Measurements from ENCODE around the gene SSR4. TPM values are rescaled to one million over a fixed set of nuclear protein-coding genes. Genes with fewer than 3 reads are reported as not detected.

The SSR4 gene
- total RNA-seq, 3 donors from 2014 or later (not counting 1 experiment from before 2014, with no cell fraction given) = 160 to 280 (median 189) TPM

DNA sequence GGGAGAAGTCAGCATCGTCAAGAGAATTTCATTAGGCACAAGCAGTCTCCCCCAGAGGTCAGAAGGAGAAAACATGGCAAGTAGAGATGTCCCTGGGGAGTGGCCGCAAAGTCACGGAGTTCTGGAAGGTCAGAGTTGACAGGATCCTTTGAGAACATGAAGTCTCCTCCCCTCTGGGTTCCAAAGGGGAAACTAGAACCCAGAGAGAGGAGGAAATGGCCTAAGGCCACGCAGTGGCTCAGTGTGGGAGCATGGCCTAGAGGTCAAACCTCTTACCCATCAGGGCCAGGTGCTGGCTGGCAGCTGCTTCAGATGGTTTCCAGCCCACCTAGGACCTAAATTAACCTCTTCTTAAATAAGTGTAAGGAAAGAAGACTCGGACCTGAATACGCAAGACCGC lies 1.2 kb upstream of the SSR4 start:
- Mint-ChIP-seq H3K27me3 (ENCODE audit: low read depth in 2 of 2) (no peaks in the 10 kb centered on the region), H3K9me3 (no peaks in the 10 kb centered on the region), H3K4me1 (peaks cover 8 to 21% of the 10 kb centered on the region in 2 donors), H3K27ac (peak overlapping the region; percentile 89 to 95), H3K4me3 (peak overlapping the region; percentile 93), H3K36me3 (no peaks in the 10 kb centered on the region)
- H3K4me3 ChIP-seq (ENCODE audit: low read length) = peak overlapping the region; percentile 97
- DNase-seq (no peak), ATAC-seq (no peak)
- WGBS (ENCODE audit: insufficient coverage) = 50% methylated on average over 1 of the region's 7 CpGs
- H3K27me3 ChIP-seq (ENCODE audit: control insufficient read depth, insufficient read depth, low read length) = no peaks in the 10 kb centered on the region
- H3K4me1 ChIP-seq (ENCODE audit: control insufficient read depth, insufficient read depth, low read length) = peaks cover 34% of the 10 kb centered on the region
- TF ChIP-seq, protein P1, sequence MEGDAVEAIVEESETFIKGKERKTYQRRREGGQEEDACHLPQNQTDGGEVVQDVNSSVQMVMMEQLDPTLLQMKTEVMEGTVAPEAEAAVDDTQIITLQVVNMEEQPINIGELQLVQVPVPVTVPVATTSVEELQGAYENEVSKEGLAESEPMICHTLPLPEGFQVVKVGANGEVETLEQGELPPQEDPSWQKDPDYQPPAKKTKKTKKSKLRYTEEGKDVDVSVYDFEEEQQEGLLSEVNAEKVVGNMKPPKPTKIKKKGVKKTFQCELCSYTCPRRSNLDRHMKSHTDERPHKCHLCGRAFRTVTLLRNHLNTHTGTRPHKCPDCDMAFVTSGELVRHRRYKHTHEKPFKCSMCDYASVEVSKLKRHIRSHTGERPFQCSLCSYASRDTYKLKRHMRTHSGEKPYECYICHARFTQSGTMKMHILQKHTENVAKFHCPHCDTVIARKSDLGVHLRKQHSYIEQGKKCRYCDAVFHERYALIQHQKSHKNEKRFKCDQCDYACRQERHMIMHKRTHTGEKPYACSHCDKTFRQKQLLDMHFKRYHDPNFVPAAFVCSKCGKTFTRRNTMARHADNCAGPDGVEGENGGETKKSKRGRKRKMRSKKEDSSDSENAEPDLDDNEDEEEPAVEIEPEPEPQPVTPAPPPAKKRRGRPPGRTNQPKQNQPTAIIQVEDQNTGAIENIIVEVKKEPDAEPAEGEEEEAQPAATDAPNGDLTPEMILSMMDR (IDR thresholded peaks at IDR 0.05) = no peak
- no peaks in the 10 kb centered on the region for H3K9me3 ChIP-seq (ENCODE audit: control insufficient read depth, insufficient read depth, low read length)
- peak overlapping the region; percentile 96 for H3K27ac ChIP-seq (ENCODE audit: low read length)
- intact Hi-C loops (cut with micrococcal nuclease) = no loop called here
- H3K36me3 ChIP-seq (ENCODE audit: control insufficient read depth, insufficient read depth, low read length) = peaks cover 24% of the 10 kb centered on the region

DNA sequence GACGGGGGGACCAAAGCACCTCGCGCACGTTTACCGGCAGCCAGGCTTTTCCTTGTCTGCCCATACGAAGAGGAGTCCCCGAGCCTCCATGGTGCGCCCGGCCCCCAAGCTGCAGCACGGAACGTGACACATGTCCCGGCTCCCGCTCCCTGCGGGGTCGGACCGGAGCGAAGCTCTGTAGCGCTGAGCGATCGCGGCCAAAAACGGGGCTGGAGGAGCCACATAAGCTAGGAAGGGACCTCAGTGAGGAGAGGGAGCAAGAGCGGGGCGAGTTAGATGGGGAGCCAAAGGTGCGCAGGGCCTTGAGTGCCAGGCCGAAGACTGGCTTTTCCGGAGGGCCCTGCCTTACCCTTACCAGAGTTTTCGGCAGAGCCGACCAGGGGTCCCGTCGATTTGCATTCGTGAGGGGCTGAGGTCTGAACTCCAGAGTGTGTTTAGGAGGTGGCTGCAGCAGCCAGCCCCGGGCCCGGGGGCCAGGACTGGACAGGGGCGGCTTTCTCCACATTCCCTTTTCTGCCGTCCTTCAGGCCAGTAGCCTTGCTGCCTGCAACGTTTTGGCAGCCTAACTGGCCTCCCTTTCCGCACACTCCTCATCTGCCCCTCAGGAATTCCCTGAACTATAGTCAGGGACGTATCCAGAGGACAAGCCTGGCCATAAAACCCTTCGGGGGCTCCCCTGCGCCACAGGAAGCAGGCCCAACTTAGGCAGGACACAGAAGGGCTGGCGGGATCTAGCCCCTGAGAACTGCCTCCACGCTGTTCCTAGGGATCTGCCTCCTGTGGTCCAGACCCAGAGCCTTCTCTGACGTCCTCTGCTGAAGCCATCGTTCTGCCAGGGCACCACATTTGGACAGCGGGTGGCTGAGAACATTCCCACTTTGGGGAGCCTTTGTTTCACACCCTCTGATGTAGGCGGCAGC lies 689 bp downstream of the SSR4 start:
- peak overlapping the region; percentile 97 for H3K4me3 ChIP-seq (ENCODE audit: low read length)
- peaks cover 8 to 21% of the 10 kb centered on the region in 2 donors for H3K4me1 Mint-ChIP-seq
- no peaks in the 10 kb centered on the region for H3K27me3 ChIP-seq (ENCODE audit: control insufficient read depth, insufficient read depth, low read length)
- H3K27me3 Mint-ChIP-seq (ENCODE audit: low read depth in 2 of 2) = no peaks in the 10 kb centered on the region
- DNase-seq = peak; percentile 20 to 30
- H3K36me3 Mint-ChIP-seq = no peaks in the 10 kb centered on the region
- H3K4me1 ChIP-seq (ENCODE audit: control insufficient read depth, insufficient read depth, low read length) = peaks cover 34% of the 10 kb centered on the region
- peak overlapping the region; percentile 75 for H3K27ac ChIP-seq (ENCODE audit: low read length)
- H3K9me3 Mint-ChIP-seq = no peaks in the 10 kb centered on the region
- peak overlapping the region; percentile 93 for H3K4me3 Mint-ChIP-seq
- intact Hi-C loops (cut with micrococcal nuclease) = no loop called here
- TF ChIP-seq, protein P1 (IDR thresholded peaks at IDR 0.05) = no peak
- WGBS (ENCODE audit: insufficient coverage) = 10% methylated on average over 46 of the region's 47 CpGs
- peak overlapping the region; percentile 89 to 95 for H3K27ac Mint-ChIP-seq
- H3K9me3 ChIP-seq (ENCODE audit: control insufficient read depth, insufficient read depth, low read length) = no peaks in the 10 kb centered on the region
- ATAC-seq = peak in 1 of 3 donors; percentile 9
- H3K36me3 ChIP-seq (ENCODE audit: control insufficient read depth, insufficient read depth, low read length) = peaks cover 26% of the 10 kb centered on the region

DNA sequence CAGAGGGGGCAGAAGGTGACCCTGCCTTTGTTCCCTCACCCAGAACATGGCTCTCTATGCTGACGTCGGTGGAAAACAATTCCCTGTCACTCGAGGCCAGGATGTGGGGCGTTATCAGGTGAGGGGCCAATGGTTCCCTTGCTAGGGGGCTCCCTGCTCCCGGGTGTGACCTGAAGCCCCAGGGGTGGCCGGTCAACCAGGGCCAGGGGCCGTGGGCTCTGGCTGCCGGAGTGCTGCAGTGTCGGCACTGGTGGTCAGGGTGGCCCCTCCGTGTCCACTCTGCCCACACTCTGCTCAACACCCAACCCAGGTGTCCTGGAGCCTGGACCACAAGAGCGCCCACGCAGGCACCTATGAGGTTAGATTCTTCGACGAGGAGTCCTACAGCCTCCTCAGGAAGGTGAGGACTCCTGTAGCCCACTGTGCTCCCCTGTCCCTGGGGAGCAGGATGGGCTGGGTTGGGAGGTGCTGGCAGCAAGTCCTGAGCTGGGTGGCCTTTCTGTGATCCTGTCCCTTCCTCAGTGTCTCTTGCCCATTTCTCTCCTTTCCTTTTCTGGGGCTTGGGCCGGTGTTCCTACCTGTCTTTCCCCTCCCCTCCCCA lies 3.0 kb downstream of the SSR4 start:
- Mint-ChIP-seq H3K4me3 (no peak overlapping the region), H3K27me3 (ENCODE audit: low read depth in 2 of 2) (no peaks in the 10 kb centered on the region), H3K9me3 (no peaks in the 10 kb centered on the region), H3K27ac (no peak overlapping the region), H3K36me3 (no peaks in the 10 kb centered on the region), H3K4me1 (peaks cover 8 to 21% of the 10 kb centered on the region in 2 donors)
- no peaks in the 10 kb centered on the region for H3K27me3 ChIP-seq (ENCODE audit: control insufficient read depth, insufficient read depth, low read length)
- intact Hi-C loops (cut with micrococcal nuclease) = no loop called here
- WGBS (ENCODE audit: insufficient coverage) = 96% methylated on average over 13 of the region's 15 CpGs
- H3K27ac ChIP-seq (ENCODE audit: low read length) = no peak overlapping the region
- H3K9me3 ChIP-seq (ENCODE audit: control insufficient read depth, insufficient read depth, low read length) = no peaks in the 10 kb centered on the region
- H3K4me3 ChIP-seq (ENCODE audit: low read length) = no peak overlapping the region
- H3K4me1 ChIP-seq (ENCODE audit: control insufficient read depth, insufficient read depth, low read length) = peaks cover 32% of the 10 kb centered on the region
- TF ChIP-seq, protein P1 (IDR thresholded peaks at IDR 0.05) = no peak
- no peak for ATAC-seq
- no peak for DNase-seq
- H3K36me3 ChIP-seq (ENCODE audit: control insufficient read depth, insufficient read depth, low read length) = peaks cover 25% of the 10 kb centered on the region
